WERI-Rb-1 (cell line): ENCODE results near the gene AGO4.

Experiments used
- DNase-seq: peaks from one replicate; pipeline ENCODE4 v3.0.0-alpha.2; 2020
- H3K27ac ChIP-seq: fragments of 250-450 bp; sonication (Bioruptor Pico); 2 replicates; pipeline ENCODE4 v1.5.1; 2020; ENCODE audit warnings: mild to moderate bottlenecking, moderate library complexity
- H3K27me3 ChIP-seq: fragments of 250-450 bp; sonication (Bioruptor Pico); 2 replicates; pipeline ENCODE4 v1.5.1; 2021; ENCODE audit warnings: mild to moderate bottlenecking, low read depth, moderate library complexity; ENCODE audit not compliant: insufficient read depth, severe bottlenecking
- H3K36me3 ChIP-seq: fragments of 250-450 bp; sonication (Bioruptor Pico); 2 replicates; pipeline ENCODE4 v1.5.1; 2020; ENCODE audit warnings: mild to moderate bottlenecking, moderate library complexity
- H3K4me3 ChIP-seq: 2 replicates; pipeline ENCODE4 v1.5.1; 2011; ENCODE audit warnings: low read depth, mild to moderate bottlenecking, control low read depth, low read length
- H3K9me3 ChIP-seq: fragments of 250-450 bp; sonication (Bioruptor Pico); 2 replicates; pipeline ENCODE4 v1.5.1; 2021; ENCODE audit warnings: mild to moderate bottlenecking, moderate library complexity; ENCODE audit not compliant: severe bottlenecking
- CTCF ChIP-seq: IDR thresholded peaks from 2 replicates; pipeline ENCODE4 v1.5.1; 2011; ENCODE audit warnings: low read depth, mild to moderate bottlenecking, control low read depth, inconsistent platforms, low read length

Gene AGO4

GRCh38 chr1:35876988-35877387, 69.2 kb downstream of the AGO4 start:
- no peaks in the 10 kb centered on the region for H3K27me3 ChIP-seq
- no peak overlapping the region for H3K4me3 ChIP-seq
- no peak for TF ChIP-seq CTCF
- H3K36me3 ChIP-seq = no peaks in the 10 kb centered on the region
- no peak for DNase-seq
- no peak overlapping the region for H3K27ac ChIP-seq
- no peaks in the 10 kb centered on the region for H3K9me3 ChIP-seq

GRCh38 chr1:35881850-35882273, 74.0 kb downstream of the AGO4 start:
- DNase-seq = no peak

GRCh38 chr1:35882586-35882944, 74.7 kb downstream of the AGO4 start:
- DNase-seq = no peak
- Histone ChIP-seq H3K4me3 (no peak overlapping the region), H3K27ac (peak overlapping the region; percentile 53; the same call in 1 of the 2 replicates), H3K36me3 (peaks cover 19% of the 10 kb centered on the region), H3K9me3 (no peaks in the 10 kb centered on the region), H3K27me3 (no peaks in the 10 kb centered on the region)
- TF ChIP-seq CTCF = no peak

More at GRCh38 chr1:35881850-35882273, 74.0 kb downstream of the AGO4 start:
- no peak for TF ChIP-seq CTCF
- no peaks in the 10 kb centered on the region for H3K27me3 ChIP-seq
- peaks cover 19% of the 10 kb centered on the region for H3K36me3 ChIP-seq
- H3K9me3 ChIP-seq = no peaks in the 10 kb centered on the region
- H3K27ac ChIP-seq = no peak overlapping the region
- H3K4me3 ChIP-seq = no peak overlapping the region

GRCh38 chr1:35882945-35883634, 75.3 kb downstream of the AGO4 start, which contains the start of gene AGO1:
Gene AGO1, plus strand, starts transcription at chr1:35883209. Its CDS starts 213 bp downstream, at chr1:35883422.
- Histone ChIP-seq H3K9me3 (no peaks in the 10 kb centered on the region), H3K36me3 (peaks cover 22% of the 10 kb centered on the region), H3K27ac (peak within 1 kb of the TSS; percentile 95), H3K4me3 (peak within 1 kb of the TSS; percentile 98), H3K27me3 (no peaks in the 10 kb centered on the region)
- DNase-seq = peak; percentile 94
- TF ChIP-seq CTCF = peak; percentile 95

- peak; percentile 91 for DNase-seq
- peaks cover 27% of the 10 kb centered on the region for H3K36me3 ChIP-seq
- no peaks in the 10 kb centered on the region for H3K27me3 ChIP-seq
- H3K27ac ChIP-seq = peak overlapping the region; percentile 95
- H3K4me3 ChIP-seq = peak overlapping the region; percentile 98
- H3K9me3 ChIP-seq = no peaks in the 10 kb centered on the region
- TF ChIP-seq CTCF = no peak
These were observed 75.9 kb downstream of the AGO4 start for GRCh38 chr1:35883635-35884101.
